Keratinocyte (primary cell): Measurements from ENCODE around the gene EHMT1. TPM values are rescaled to one million over a fixed set of nuclear protein-coding genes. Genes with fewer than 3 reads are reported as not detected.

Experiments
- DNase-seq: peaks from one replicate; pipeline ENCODE4 v3.0.0-alpha.2; 2011; ENCODE audit warnings: low read depth, missing footprints, low spot score
- FAIRE-seq: peaks from 2 replicates; lab custom pipeline; 2011; peaks lifted over from hg19 to GRCh38; lab: Jason Lieb, UNC
- H2AFZ ChIP-seq: 2 replicates; pipeline ENCODE4 v1.6.0; 2012; ENCODE audit warnings: low read length, control low read depth, inconsistent platforms; ENCODE audit not compliant: control insufficient read depth
- H3K27ac ChIP-seq: 2 replicates; pipeline ENCODE4 v1.5.1; 2011; ENCODE audit warnings: low read length; ENCODE audit not compliant: control insufficient read depth, insufficient read depth
- H3K27me3 ChIP-seq: 3 replicates; pipeline ENCODE4 v1.6.0; 2011; ENCODE audit warnings: low read length; ENCODE audit not compliant: control insufficient read depth, insufficient read depth; ENCODE audit errors: extremely low read depth
- H3K36me3 ChIP-seq, 2 experiments: 2 replicates in 1 of 2; 3 replicates in 1 of 2; pipeline ENCODE4 v1.5.1; 2011; ENCODE audit warnings: low read length in 2 of 2, mild to moderate bottlenecking in 1 of 2; ENCODE audit not compliant: control insufficient read depth in 2 of 2, insufficient read depth in 2 of 2; ENCODE audit errors: extremely low read depth in 1 of 2
- H3K4me1 ChIP-seq: 3 replicates; pipeline ENCODE4 v1.5.1; 2011; ENCODE audit warnings: low read length; ENCODE audit not compliant: control insufficient read depth, insufficient read depth; ENCODE audit errors: extremely low read depth
- H3K4me2 ChIP-seq: 3 replicates; pipeline ENCODE4 v1.6.0; 2011; ENCODE audit warnings: low read depth, low read length; ENCODE audit not compliant: control insufficient read depth, insufficient read depth; ENCODE audit errors: extremely low read depth
- H3K4me3 ChIP-seq, 3 experiments: fragments of 200-600 bp in 1 of 3; sonication (generic) in 1 of 3; 2 replicates in 2 of 3; 3 replicates in 1 of 3; pipeline ENCODE4 v1.5.1; 2011 to 2016; ENCODE audit warnings: low read length in 3 of 3, mild to moderate bottlenecking in 3 of 3, control low read depth in 2 of 3, inconsistent platforms in 1 of 3, low read depth in 1 of 3, mixed read lengths in 1 of 3, mixed run types in 1 of 3, moderate library complexity in 1 of 3; ENCODE audit not compliant: control insufficient read depth in 2 of 3, insufficient read depth in 2 of 3; ENCODE audit errors: extremely low read depth in 1 of 3
- H3K79me2 ChIP-seq: 2 replicates; pipeline ENCODE4 v1.6.0; 2012; ENCODE audit warnings: low read length; ENCODE audit not compliant: control insufficient read depth, insufficient read depth
- H3K9ac ChIP-seq: 3 replicates; pipeline ENCODE4 v1.6.0; 2011; ENCODE audit warnings: low read length; ENCODE audit not compliant: control insufficient read depth, insufficient read depth; ENCODE audit errors: extremely low read depth
- H3K9me1 ChIP-seq: 3 replicates; pipeline ENCODE4 v1.6.0; 2011; ENCODE audit warnings: low read length; ENCODE audit not compliant: control insufficient read depth, insufficient read depth; ENCODE audit errors: extremely low read depth
- H3K9me3 ChIP-seq: 2 replicates; pipeline ENCODE4 v1.5.1; 2012; ENCODE audit warnings: low read depth, low read length; ENCODE audit not compliant: control insufficient read depth
- H4K20me1 ChIP-seq: 3 replicates; pipeline ENCODE4 v1.6.0; 2011; ENCODE audit warnings: low read length; ENCODE audit not compliant: control insufficient read depth, insufficient read depth; ENCODE audit errors: extremely low read depth
- CTCF ChIP-seq, 3 experiments: IDR thresholded peaks in 1 of 3; conservative IDR thresholded peaks in 1 of 3; optimal IDR thresholded peaks in 1 of 3; 2 replicates in 2 of 3; 3 replicates in 1 of 3; pipeline versions ENCODE3 to v1.5.1; 2011; ENCODE audit warnings: low read length in 3 of 3, mild to moderate bottlenecking in 3 of 3, moderate library complexity in 2 of 3, control low read depth in 1 of 3, inconsistent platforms in 1 of 3; ENCODE audit not compliant: insufficient read depth in 2 of 3; ENCODE audit errors: extremely low read depth in 1 of 3
- EZH2 ChIP-seq: IDR thresholded peaks from one replicate; pipeline ENCODE4 v1.6.1; 2012; ENCODE audit warnings: inconsistent platforms, mild to moderate bottlenecking, low read length, moderate library complexity
- dilution Hi-C: fragments of 300-500 bp; cut with MboI; formaldehyde crosslinking; loops from one replicate; pipeline ENCODE4 v1.7.0; 2020; ENCODE audit warnings: low sequenced_read_pairs; ENCODE audit not compliant: extremely low pct_ligation_motif_present
- polyA plus RNA-seq, 5 experiments: library from polyadenylated mRNA; depleted of rRNA in 3 of 5; stranded (reverse) in 3 of 5; stranded (forward) in 1 of 5; unstranded in 1 of 5; fragments of >200 nt; gene quantifications; 1 replicate in 1 of 5; 2 replicates in 3 of 5; 3 replicates in 1 of 5; pipeline versions ENCODE4 v1.2.1 to v1.2.3, GENCODE V29; 2011 to 2012; ENCODE audit warnings: missing spikeins in 2 of 5, low read depth in 1 of 5, low replicate concordance in 1 of 5

Gene EHMT1
- polyA plus RNA-seq, 1 donor (not counting 4 experiments of a cell fraction or from before 2014, with no cell fraction given), result 25.9 TPM

GRCh38 chr9:137784641-137785513, 166.1 kb downstream of the EHMT1 start:
- FAIRE-seq, result no peak
- Histone ChIP-seq H3K9ac (no peak overlapping the region), H3K27ac (no peak overlapping the region), H3K4me3 (no peak overlapping the region), H3K4me2 (no peak overlapping the region), H3K27me3 (no peaks in the 10 kb centered on the region), H2AFZ (no peak overlapping the region), H3K79me2 (no peaks in the 10 kb centered on the region), H3K4me1 (no peaks in the 10 kb centered on the region), H3K9me1 (no peaks in the 10 kb centered on the region), H3K9me3 (no peaks in the 10 kb centered on the region), H4K20me1 (no peaks in the 10 kb centered on the region), H3K36me3 (peaks cover 15 to 18% of the 10 kb centered on the region in 2 experiments)
- no peak for DNase-seq
- dilution Hi-C loops, result no loop called here
- TF ChIP-seq CTCF (optimal IDR thresholded peaks at IDR 0.05 in 1 of 3, IDR thresholded peaks at IDR 0.05 in 1 of 3, conservative IDR thresholded peaks at IDR 0.05 in 1 of 3; ENCODE audit: extremely low read depth in 1 of 3, insufficient read depth in 2 of 3, low read length in 3 of 3), result no peak
- no peak for TF ChIP-seq EZH2

GRCh38 chr9:137785704-137786161, 166.9 kb downstream of the EHMT1 start:
- Histone ChIP-seq H3K4me2 (no peak overlapping the region), H2AFZ (no peak overlapping the region), H3K27ac (no peak overlapping the region), H3K36me3 (peaks cover 18 to 21% of the 10 kb centered on the region in 2 experiments), H3K9me1 (no peaks in the 10 kb centered on the region), H3K9ac (no peak overlapping the region), H3K4me1 (no peaks in the 10 kb centered on the region), H3K9me3 (no peaks in the 10 kb centered on the region), H4K20me1 (no peaks in the 10 kb centered on the region), H3K4me3 (no peak overlapping the region), H3K79me2 (no peaks in the 10 kb centered on the region), H3K27me3 (no peaks in the 10 kb centered on the region)
- TF ChIP-seq CTCF (optimal IDR thresholded peaks at IDR 0.05 in 1 of 3, IDR thresholded peaks at IDR 0.05 in 1 of 3, conservative IDR thresholded peaks at IDR 0.05 in 1 of 3; ENCODE audit: extremely low read depth in 1 of 3, insufficient read depth in 2 of 3, low read length in 3 of 3) (no peak), EZH2 (no peak)
- FAIRE-seq (no peak), DNase-seq (no peak)
- dilution Hi-C loops, result no loop called here
